ENCODE measurements around the gene HSD11B1L.

Gene HSD11B1L

DNA sequence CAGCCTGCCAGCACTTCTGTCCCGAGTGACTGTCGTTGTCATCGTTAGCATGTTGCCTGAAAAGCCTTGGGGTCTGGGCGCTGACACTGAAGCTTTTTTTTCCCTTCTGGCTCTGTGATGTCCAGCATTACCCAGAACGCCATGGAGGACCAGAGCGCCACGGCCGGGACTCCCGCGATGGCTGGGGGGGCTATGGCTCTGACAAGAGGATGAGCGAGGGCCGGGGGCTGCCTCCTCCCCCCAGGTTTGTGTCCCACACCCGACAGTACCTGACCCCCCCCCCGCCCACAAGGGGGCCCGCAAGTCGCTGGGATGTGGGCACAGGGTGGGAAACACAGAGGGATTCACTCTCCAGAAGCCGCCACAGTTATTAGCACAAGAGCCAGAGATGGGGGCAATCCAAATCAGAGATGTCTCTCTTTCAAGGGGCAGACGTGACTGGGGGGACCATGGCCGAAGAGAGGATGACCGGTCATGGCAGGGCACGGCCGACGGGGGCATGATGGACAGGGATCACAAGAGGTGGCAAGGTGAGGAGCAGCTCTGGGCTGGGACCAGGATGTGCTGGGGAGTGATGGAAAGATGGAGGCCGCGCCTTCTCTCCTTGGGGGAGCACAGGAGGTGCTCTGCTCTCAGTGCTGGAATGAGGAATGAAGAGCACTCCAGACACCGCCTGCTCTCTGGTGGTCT is 13.8 kb upstream of the HSD11B1L start:
- no peak for DNase-seq (ENCODE audit: low read depth in 2 of 2, low spot score in 1 of 2)

DNA sequence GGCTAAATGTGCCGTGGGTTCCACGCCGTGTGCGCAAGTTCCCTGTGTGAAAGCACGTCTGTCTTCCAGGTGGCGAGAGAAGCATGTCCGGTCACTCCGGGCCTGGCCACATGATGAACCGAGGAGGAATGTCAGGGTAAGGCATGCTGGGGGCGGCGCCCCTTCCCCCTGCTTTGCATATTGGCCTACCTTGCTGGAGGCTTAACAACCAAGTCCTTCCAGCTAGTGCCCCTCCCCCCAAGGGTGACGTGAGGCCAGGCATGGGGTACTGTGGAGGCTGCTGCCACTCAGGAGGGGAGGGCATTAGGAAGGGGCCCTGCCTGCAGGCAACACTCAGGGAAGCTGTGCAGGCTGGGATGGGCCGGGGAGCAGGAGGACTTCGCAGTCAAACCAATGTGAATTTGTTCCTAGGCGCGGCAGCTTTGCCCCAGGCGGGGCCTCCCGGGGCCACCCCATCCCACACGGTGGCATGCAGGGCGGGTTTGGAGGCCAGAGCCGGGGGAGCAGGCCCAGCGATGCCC is 13.0 kb upstream of the HSD11B1L start:
- no peak for DNase-seq (ENCODE audit: low read depth in 2 of 2, low spot score in 1 of 2)

DNA sequence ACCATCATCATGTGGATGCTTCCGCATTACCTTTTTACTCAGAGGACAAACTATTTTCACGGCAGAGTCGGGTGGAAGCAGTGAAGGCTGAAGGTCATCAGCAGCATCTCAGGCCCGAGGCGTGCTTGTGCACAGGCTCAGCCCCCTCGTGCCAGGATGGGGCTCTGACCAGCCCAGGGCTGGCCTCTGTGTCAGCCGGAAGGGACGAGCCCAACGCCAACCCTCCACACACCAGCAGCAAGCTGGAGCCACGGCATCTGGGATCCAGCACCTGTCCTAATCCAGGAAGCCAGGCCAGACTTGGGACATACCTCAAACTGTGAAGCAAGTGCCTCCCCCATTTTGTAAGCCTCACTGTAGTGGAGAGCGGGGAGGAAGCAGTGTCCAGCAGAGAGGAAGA is 11.6 kb upstream of the HSD11B1L start:
- DNase-seq (ENCODE audit: low read depth in 2 of 2, low spot score in 1 of 2) = no peak

DNA sequence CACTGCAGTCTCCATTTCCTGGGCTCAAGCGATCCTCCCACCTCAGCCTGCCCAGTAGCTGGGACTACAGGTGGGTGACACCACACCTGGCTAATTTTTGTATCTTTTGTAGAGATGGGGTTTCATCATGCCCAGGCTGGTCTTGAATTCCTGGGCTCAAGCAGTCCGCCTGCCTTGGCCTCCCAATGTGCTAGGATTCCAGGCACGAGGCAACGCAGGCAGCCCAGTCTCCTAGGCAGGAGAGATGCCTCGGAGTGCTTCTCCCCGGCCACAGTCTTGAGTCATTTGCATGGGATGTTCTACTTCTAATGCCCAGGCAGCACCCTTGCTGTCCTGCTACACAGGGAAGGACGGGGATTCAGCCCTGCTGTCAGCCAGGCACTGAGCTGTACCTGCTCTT is 9.2 kb upstream of the HSD11B1L start:
- no peak for DNase-seq (ENCODE audit: low read depth in 2 of 2, low spot score in 1 of 2)

DNA sequence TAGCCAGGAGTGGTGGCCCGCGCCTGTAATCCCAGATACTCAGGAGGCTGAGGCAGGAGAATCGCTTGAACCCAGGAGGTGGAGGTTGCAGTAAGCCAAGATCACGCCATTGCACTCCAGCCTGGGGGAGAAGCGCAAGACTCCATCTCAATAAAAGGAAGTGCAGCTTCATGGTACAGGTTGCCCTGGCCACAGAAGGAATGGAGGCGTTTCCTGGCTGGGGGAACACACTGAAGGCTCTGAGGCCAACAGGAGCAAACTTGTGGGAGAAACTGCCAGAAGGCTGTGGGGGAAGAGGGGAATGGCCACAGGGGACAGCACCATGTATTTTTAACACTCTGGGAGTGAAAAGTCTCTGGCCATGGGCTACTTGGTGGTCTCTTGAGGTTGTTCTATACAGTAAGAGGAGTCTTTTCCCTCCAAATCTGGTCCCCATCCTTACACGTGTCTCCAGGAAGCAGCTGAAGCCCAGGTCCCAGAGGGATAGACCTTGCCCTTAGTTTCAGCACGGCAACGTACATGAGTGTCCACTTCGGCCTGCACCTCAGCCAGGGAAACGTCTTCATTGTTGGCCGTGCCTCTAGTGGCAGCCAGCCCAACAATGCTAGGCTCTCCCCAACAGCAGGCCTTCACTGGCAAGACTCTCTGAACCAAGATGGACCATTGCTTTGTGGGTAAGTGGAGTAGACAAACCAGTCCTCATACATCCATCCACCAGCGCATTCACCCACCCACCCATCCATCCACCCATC is 7.9 kb upstream of the HSD11B1L start:
- no peak for DNase-seq (ENCODE audit: low read depth in 2 of 2, low spot score in 1 of 2)

DNA sequence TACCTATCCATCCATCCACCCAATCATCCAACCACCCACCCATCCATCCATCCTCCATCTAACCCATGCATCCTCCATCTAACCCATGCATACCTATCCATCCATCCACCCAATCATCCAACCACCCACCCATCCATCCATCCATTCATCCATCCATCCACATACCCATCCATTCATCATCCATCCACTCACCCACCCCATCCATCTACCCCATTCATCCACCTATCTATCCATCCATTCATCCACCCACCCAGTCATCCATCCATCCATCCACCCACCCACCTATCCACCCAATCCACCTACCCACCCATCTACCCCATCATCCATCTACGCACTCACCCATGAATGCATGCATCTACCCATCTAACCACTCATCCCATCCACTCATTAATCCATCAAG is 7.1 kb upstream of the HSD11B1L start:
- no peak for DNase-seq (ENCODE audit: low read depth in 2 of 2, low spot score in 1 of 2)

DNA sequence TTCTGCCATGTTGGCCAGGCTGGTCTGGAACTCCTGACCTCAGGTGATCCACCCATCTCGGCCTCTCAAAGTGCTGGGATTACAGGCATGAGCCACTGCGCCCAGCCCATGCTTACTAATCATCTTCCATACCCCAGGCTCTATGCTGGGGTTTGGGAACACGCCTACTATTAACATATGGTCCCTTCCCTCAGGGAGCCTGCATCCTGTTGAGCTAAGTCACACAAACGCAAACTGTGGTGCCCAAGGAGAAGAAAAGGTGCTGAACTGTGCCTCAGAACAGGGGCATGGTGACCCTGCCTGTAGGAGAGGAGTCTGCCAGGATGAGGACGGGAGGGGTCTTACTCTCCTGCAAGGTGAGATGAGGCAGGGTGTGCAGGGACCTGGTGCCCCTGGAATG is 6.1 kb upstream of the HSD11B1L start:
- no peak for DNase-seq (ENCODE audit: low read depth in 2 of 2, low spot score in 1 of 2)

DNA sequence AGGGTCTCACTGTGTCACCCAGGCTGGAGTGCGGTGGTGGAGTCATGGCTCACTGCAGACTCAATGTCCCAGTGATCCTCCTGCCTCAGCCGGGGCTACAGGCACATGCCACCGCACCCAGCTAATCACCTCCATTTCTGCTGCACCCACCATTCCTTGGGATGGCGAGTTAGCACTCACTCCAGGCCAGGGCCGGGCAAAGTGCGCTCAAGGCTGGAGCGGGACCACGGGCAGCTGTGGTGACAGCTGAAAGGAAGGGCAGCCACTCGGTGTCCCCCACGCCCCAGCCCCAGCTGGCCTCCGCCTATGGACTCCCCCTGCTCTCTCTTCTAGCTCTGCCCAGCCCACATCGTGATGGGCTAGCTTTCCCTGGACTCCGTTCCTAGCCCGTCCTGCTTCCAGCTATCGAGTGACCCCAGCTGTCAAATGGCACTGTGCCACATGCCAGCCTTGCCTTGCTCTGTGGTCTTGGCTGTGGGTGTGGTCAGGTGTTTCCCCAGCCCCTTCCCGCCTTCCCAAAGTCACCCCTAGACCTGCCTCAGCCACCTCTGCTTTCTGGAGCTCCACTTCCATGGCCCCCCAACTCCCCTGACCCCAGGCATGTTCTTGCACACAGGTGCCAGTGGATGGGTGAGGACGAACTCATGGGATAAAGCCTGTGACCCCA is 4.6 kb upstream of the HSD11B1L start:
- DNase-seq (ENCODE audit: low read depth in 2 of 2, low spot score in 1 of 2) = no peak

DNA sequence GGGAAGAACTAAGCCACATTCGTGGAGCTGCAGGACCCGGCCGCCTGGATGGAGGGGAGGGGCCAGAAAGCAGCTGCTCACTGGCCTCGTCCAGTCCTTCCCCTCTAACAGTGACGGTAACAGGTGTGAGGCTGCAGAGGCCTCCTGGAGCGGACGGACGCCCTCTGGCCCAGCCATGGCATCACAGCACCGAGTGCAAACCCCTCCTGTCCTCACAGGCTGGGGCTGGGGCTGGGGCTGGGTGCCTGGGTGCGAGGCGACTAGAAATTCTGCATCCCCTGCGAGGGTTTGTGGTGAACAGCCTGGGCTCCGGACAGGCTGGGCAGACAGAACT is 4.1 kb upstream of the HSD11B1L start:
- DNase-seq (ENCODE audit: low read depth in 2 of 2, low spot score in 1 of 2) = no peak

DNA sequence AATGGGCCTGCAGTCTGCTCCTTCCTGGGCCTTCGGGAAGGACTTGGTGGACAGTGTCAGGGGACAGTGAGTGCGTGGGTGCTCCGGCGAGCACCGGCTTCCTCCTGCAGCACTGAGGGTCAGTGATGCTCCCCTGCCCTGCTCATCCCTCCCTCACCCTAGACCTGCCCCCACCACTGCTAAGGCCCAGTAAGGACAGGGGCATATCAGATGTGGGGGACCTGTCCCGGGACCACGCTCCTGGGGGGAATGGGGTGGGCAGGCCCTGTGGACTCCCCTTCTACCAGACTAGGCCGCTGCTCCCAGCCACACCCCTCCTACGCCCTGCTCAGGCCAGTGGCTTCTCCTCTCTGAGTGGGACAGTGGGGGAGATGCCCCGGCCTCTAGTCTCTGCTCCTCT is 3.7 kb upstream of the HSD11B1L start:
- DNase-seq (ENCODE audit: low read depth in 2 of 2, low spot score in 1 of 2) = no peak

DNA sequence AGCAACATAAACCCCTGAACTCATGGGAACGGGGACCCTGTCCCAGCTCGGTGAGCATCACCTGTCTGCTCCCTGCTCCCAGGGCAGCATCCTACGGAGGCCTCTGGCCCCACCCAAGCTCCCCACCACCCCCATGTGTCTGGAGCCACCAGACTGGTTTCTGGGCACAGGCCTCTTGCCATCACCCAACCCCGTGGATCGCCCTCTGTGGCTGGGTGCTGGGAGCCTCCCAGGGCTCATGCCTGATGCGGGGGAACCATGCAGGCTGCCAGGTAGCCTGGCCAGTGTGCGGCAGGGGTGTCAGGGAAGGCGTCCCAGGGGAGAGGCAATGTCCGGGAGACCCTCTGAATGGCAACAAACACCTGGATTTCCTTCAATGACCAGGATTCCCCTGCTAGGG is 3.2 kb upstream of the HSD11B1L start:
- no peak for DNase-seq (ENCODE audit: low read depth in 2 of 2, low spot score in 1 of 2)

DNA sequence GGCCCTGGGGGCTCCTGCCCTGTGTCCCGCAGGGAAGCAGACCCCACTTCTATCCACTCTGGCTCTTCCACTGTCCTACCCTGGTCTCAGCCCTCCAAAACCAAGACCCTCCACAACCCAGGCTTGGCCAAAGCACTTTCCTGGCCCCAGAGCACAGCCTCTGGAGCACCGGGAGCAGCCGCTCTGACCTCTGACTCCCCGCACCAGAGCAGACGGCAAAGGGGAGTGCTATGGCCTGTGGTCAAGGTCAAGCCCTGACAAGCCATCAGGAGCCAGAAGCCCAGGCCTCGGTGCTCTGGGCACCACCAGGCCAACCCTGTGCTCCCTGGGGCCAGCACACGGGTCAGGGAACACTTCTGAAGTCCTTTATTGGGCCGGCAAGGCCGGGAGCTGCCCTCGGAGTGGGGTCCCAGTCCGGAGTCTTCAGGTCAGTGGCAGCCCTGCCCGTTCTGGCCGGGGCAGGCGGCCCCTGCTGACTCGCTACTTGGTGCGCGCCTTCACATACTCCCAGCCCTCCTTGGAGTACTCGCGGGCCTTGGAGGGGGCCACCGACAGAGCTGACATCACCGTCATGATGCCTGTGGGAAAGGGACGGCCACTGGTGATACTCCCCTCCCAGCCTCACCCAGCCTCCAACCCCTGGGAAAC is 2.6 kb upstream of the HSD11B1L start:
- DNase-seq (ENCODE audit: low read depth in 2 of 2, low spot score in 1 of 2) = no peak

DNA sequence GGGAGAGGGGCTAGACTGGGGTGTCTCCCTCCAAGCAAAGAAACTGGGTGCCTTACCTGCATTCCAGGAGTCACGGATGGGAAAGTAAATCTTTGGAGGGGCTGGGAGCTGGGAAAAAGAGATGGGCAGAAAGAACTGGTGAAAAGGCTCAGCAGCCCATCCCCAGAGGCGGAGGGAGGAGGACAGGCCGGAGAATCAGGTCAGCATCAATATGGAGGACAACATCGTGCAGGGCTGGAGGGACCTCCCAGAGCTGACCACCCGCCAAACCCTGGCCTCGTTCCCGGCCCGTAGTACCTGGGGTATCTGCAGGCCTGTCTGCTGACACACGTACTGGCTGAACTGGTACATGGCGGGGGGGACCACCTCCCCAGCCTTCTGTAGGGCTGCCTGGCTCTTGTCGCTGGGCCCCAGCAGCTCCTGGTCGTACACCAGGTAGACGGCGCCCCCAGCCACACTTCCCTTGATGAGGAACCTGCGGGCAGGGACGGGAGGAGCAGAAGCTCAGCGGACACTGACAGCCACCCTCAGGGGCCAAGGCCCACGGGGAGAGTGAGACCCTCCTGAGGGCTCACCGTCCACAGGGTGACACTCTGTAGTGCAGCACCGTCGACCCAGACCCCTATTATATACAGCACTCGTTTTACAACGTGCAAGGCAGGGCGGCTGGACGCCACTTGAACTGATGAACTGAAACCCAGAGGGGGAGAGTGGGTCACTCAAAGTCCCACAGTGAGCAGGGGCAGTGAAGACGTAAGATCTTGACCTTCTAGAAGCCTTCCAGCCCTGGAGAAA is 1.3 kb upstream of the HSD11B1L start:
- no peak for DNase-seq (ENCODE audit: low read depth in 2 of 2, low spot score in 1 of 2)

DNA sequence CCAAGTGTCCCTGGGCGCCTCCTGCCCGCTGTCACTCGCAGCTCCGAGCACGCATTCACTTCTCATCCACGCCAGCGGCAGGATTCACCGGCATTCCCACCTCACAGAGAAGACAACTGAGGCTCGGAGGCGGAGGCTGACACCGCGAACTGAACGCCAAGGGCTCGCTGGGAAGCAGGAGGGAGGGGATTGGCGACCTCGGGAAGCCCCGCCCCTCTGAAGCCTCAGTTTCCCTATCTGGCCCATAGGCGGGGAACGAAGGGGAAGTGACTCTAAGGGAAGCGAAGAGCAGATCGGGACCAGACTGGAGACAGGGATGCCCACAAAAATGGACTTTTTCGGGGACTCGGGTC is 767 bp upstream of the HSD11B1L start:
- DNase-seq (ENCODE audit: low read depth in 2 of 2, low spot score in 1 of 2) = no peak

DNA sequence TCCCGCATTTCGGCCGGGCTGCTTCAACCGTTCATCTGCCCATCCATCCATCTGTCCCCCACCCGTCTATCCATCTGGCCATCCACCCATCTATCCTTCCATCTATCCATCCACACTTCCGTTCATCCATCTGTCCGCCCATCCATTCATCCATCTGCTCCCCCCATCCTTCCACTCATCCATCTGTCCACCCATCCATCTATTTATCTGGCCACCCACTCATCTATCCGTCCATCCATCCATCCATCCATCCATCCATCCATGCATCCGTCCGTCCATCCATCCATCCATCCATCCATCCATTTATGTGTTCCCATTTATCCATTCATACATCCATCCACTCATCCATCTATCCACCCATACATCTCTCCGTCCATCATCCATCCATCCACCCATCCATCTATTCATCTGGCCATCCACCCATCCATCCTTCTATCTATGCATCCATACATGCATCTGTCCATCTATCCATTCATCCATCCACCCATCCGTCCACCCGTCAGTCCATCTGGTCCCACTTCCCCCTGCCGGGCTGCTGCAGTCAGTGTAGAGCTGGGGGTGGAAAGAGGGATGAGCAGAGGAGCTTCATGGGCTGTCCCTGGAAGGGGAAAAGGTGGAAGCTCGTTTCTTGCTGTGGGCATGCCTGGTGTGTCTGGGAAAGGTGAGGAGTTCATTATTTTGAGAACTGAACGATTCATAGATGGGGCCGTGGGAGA is 722 bp downstream of the HSD11B1L start:
- DNase-seq (ENCODE audit: low read depth in 2 of 2, low spot score in 1 of 2) = no peak

DNA sequence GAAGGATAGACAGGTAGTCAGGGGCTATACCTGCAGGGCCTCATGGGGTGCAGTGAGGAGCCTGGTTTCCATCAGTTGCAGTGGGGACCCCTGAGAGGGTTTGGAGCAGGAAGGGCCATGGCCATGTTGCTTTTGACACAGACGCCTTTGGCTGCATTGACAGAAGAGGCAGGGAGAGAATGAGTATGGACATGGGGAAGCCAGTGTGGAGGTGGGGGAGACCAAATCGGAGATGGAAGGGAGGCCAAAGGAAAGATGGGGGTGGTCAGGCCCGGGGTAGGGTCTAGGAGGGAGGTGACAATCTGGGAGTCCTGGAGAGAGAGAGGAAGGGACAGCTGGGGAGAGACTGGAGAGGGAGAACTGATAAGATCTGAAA is 1.3 kb downstream of the HSD11B1L start:
- no peak for DNase-seq (ENCODE audit: low read depth in 2 of 2, low spot score in 1 of 2)

DNA sequence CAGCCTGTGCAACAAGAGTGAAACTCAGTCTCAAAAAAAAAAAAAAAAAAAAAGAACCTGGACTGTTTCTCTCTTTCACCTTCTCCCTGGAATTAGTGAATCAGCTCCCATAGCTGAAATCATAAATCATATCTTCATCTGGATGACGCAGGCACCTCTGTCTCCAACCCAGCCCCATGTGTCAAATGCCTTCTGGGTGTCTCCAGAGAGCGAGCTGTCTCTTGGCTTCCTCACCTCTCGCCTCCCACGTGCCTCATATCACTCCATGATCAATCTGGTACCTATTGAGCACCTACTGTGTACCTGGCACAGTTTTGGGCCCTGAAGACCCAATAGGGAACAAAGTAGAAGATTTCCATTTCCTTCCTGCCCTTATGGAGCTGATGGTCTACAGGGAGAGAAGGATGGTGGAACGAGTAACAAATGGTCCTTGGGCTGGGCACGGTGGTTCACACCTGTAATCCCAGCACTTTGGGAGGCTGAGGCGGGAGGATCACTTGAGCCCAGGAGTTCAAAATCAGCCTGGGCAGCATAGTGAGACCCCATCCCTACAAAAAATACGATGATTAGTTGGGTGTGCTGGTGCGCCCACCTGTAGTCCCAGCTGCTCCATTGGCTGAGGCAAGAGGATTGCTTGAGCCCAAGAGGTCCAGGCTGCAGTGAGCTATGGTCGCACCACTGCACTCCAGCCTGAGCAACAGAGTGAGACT is 2.5 kb downstream of the HSD11B1L start:
- no peak for DNase-seq (ENCODE audit: low read depth in 2 of 2, low spot score in 1 of 2)

DNA sequence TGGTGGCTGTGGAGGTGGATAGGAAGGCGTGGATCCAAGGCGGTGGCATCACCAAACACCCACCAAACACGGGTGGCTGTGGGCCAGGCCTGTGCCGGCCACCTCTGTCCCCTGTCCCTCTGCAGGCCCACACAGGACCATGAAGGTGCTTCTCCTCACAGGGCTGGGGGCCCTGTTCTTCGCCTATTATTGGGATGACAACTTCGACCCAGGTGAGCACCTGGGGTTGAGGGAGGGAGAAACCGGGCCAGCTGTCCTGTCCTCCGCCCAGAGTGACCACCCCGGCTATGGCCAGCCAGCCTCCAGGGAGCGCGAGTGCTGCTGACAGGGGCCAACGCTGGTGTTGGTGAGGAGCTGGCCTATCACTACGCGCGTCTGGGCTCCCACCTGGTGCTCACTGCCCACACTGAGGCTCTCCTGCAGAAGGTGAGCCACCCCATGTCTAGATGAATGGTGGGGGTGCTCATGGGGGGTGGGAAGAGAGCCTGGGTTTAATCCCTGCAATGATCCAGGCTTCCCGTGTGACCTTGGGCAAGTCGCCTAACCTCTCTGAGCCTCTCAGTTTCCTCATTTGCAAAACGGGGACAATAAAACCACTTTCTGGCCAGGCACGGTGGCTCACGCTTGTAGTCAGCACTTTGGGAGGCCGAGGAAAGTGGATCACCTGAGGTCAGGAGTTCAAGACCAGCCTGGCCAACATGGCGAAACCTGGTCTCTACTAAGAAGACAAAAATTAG is 4.0 kb downstream of the HSD11B1L start:
- no peak for DNase-seq (ENCODE audit: low read depth in 2 of 2, low spot score in 1 of 2)

DNA sequence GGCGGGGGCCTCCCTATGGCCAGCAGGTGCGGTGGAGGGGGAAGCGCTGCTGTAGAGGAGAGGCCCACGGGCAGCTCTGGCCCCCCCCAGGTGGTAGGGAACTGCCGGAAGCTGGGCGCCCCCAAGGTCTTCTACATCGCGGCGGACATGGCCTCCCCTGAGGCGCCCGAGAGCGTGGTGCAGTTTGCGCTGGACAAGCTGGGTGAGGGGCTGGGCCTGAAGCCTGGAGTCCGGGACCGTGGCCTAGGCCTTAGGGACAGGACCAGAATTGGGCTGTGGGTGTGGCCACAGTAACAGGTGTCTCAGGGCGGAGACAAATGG is 5.5 kb downstream of the HSD11B1L start:
- DNase-seq (ENCODE audit: low read depth in 2 of 2, low spot score in 1 of 2) = no peak
